Measurements from ENCODE around the gene CCDC88C.

GRCh38 chr14:91399868-91400640, 17.6 kb downstream of the CCDC88C start:
- TF ChIP-seq FOXK1 (CRISPR knock-in tag; IDR thresholded peaks at IDR 0.05): no peak
- TF ChIP-seq, protein P1, sequence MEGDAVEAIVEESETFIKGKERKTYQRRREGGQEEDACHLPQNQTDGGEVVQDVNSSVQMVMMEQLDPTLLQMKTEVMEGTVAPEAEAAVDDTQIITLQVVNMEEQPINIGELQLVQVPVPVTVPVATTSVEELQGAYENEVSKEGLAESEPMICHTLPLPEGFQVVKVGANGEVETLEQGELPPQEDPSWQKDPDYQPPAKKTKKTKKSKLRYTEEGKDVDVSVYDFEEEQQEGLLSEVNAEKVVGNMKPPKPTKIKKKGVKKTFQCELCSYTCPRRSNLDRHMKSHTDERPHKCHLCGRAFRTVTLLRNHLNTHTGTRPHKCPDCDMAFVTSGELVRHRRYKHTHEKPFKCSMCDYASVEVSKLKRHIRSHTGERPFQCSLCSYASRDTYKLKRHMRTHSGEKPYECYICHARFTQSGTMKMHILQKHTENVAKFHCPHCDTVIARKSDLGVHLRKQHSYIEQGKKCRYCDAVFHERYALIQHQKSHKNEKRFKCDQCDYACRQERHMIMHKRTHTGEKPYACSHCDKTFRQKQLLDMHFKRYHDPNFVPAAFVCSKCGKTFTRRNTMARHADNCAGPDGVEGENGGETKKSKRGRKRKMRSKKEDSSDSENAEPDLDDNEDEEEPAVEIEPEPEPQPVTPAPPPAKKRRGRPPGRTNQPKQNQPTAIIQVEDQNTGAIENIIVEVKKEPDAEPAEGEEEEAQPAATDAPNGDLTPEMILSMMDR (IDR thresholded peaks at IDR 0.05): no peak
